Uterus (tissue), 2 donors: ENCODE measurements around the gene RCE1.

Source experiments
- POLR2A ChIP-seq, 2 donors: fragments of 450-650 bp; IDR thresholded peaks; one replicate each; pipeline ENCODE4 v1.6.1; 2016; ENCODE audit warnings: antibody characterized with exemption in 2 of 2, mild to moderate bottlenecking in 1 of 2, moderate library complexity in 1 of 2
- TF ChIP-seq, protein P1 (sequence below), 4 experiments: fragments of 200-600 bp in 2 of 4; fragments of 450-650 bp in 2 of 4; sonication (generic) in 2 of 4; IDR thresholded peaks; one replicate each; pipeline ENCODE4 v1.5.1; 2016 to 2019; ENCODE audit warnings: antibody characterized with exemption in 4 of 4, mild to moderate bottlenecking in 2 of 4, moderate library complexity in 1 of 4

DNA sequence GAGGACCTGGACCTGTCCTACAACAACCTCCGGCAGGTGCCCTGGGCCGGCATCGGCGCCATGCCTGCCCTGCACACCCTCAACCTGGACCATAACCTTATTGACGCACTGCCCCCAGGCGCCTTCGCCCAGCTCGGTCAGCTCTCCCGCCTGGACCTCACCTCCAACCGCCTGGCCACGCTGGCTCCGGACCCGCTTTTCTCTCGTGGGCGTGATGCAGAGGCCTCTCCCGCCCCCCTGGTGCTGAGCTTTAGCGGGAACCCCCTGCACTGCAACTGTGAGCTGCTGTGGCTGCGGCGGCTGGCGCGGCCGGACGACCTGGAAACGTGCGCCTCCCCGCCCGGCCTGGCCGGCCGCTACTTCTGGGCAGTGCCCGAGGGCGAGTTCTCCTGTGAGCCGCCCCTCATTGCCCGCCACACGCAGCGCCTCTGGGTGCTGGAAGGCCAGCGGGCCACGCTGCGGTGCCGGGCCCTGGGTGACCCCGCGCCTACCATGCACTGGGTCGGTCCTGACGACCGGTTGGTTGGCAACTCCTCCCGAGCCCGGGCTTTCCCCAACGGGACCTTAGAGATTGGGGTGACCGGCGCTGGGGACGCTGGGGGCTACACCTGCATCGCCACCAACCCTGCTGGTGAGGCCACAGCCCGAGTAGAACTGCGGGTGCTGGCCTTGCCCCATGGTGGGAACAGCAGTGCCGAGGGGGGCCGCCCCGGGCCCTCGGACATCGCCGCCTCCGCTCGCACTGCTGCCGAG is 15.1 kb downstream of the RCE1 start:
- TF ChIP-seq POLR2A (IDR thresholded peaks at IDR 0.05) = no peak
- TF ChIP-seq, protein P1, sequence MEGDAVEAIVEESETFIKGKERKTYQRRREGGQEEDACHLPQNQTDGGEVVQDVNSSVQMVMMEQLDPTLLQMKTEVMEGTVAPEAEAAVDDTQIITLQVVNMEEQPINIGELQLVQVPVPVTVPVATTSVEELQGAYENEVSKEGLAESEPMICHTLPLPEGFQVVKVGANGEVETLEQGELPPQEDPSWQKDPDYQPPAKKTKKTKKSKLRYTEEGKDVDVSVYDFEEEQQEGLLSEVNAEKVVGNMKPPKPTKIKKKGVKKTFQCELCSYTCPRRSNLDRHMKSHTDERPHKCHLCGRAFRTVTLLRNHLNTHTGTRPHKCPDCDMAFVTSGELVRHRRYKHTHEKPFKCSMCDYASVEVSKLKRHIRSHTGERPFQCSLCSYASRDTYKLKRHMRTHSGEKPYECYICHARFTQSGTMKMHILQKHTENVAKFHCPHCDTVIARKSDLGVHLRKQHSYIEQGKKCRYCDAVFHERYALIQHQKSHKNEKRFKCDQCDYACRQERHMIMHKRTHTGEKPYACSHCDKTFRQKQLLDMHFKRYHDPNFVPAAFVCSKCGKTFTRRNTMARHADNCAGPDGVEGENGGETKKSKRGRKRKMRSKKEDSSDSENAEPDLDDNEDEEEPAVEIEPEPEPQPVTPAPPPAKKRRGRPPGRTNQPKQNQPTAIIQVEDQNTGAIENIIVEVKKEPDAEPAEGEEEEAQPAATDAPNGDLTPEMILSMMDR (IDR thresholded peaks at IDR 0.05) = no peak
